Lower lobe of right lung (tissue), 2 donors: Measurements from ENCODE around the gene MGAT1. TPM values are rescaled to one million over a fixed set of nuclear protein-coding genes. Genes with fewer than 3 reads are reported as not detected.

Source experiments
- ATAC-seq, 2 donors: fragments of 200-7000 bp; cut with Tn5 transposase; one replicate each; pipeline ENCODE4 v1.9.1; 2020 to 2022; ENCODE audit warnings: mild to moderate bottlenecking in 2 of 2, moderate library complexity in 2 of 2
- DNase-seq: peaks from one replicate; pipeline ENCODE4 v3.0.0-alpha.2; 2020
- H3K27ac ChIP-seq: fragments of 200-600 bp; one replicate; pipeline ENCODE4 v1.8.0; 2022
- H3K27me3 ChIP-seq: fragments of 200-600 bp; one replicate; pipeline ENCODE4 v1.8.0; 2022; ENCODE audit warnings: low read depth
- H3K36me3 ChIP-seq: fragments of 200-600 bp; one replicate; pipeline ENCODE4 v1.8.0; 2022; ENCODE audit warnings: mild to moderate bottlenecking
- H3K4me1 ChIP-seq: fragments of 200-600 bp; one replicate; pipeline ENCODE4 v1.8.0; 2022
- H3K4me3 ChIP-seq: fragments of 200-600 bp; one replicate; pipeline ENCODE4 v1.8.0; 2022; ENCODE audit warnings: mild to moderate bottlenecking
- H3K9me3 ChIP-seq: fragments of 200-600 bp; one replicate; pipeline ENCODE4 v1.8.0; 2022
- intact Hi-C: fragments of 100-400 bp; cut with DNase I; formaldehyde crosslinking; loops from one replicate; pipeline ENCODE4 v1.11.0; 2022
- total RNA-seq: library from RNA; stranded (reverse); fragmentation: NEBNext Ultra II Directional; extraction: Animal tissue kit (Norgen Biotek cat#: 25700); gene quantifications from one replicate; pipeline ENCODE4 v1.2.1, GENCODE V29; 2021
- TF ChIP-seq, protein P1 (sequence below): fragments of 200-600 bp; IDR thresholded peaks from one replicate; pipeline ENCODE4 v1.8.0; 2022; ENCODE audit warnings: antibody characterized with exemption, mild to moderate bottlenecking
- donor health status: DM: no; HTN: yes; CAD: no; lungs with severe emphysema.

The MGAT1 gene
- total RNA-seq, 1 donor from 2014 or later = 241 TPM

DNA sequence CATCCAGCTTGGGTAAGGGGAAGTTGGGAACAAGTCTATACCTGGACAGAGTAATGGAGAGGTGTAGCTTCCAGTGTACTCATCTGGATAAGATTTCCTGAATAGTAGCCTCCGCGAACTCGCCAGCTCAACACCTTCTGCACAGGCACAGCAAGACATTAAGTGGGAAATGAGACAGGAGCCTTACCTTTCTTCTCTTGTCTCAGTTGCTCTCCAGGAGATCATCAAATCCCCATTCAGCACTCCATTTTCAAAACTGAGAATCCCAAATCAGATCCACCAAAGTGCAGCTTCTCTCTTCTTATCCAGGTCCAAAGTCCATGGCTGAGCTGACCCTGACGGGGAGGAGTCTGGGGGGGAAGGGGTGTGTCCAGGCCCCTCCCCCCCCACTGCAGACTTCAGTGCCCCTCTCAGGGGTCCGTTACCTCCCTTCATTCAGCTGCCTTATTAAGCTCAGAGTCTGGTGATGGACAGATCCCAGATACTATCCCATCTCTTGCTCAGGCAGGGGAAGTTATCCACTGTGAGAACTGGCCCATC, 5.9 kb upstream of the MGAT1 start:
- peaks cover 74% of the 10 kb centered on the region for H3K4me1 ChIP-seq
- DNase-seq = no peak
- H3K9me3 ChIP-seq = no peaks in the 10 kb centered on the region
- peak overlapping the region; percentile 78 for H3K4me3 ChIP-seq
- H3K36me3 ChIP-seq = peaks cover 12% of the 10 kb centered on the region
- intact Hi-C loops = no loop called here
- no peak for ATAC-seq
- H3K27me3 ChIP-seq = no peaks in the 10 kb centered on the region
- TF ChIP-seq, protein P1, sequence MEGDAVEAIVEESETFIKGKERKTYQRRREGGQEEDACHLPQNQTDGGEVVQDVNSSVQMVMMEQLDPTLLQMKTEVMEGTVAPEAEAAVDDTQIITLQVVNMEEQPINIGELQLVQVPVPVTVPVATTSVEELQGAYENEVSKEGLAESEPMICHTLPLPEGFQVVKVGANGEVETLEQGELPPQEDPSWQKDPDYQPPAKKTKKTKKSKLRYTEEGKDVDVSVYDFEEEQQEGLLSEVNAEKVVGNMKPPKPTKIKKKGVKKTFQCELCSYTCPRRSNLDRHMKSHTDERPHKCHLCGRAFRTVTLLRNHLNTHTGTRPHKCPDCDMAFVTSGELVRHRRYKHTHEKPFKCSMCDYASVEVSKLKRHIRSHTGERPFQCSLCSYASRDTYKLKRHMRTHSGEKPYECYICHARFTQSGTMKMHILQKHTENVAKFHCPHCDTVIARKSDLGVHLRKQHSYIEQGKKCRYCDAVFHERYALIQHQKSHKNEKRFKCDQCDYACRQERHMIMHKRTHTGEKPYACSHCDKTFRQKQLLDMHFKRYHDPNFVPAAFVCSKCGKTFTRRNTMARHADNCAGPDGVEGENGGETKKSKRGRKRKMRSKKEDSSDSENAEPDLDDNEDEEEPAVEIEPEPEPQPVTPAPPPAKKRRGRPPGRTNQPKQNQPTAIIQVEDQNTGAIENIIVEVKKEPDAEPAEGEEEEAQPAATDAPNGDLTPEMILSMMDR = no peak
- peak overlapping the region; percentile 99 for H3K27ac ChIP-seq

DNA sequence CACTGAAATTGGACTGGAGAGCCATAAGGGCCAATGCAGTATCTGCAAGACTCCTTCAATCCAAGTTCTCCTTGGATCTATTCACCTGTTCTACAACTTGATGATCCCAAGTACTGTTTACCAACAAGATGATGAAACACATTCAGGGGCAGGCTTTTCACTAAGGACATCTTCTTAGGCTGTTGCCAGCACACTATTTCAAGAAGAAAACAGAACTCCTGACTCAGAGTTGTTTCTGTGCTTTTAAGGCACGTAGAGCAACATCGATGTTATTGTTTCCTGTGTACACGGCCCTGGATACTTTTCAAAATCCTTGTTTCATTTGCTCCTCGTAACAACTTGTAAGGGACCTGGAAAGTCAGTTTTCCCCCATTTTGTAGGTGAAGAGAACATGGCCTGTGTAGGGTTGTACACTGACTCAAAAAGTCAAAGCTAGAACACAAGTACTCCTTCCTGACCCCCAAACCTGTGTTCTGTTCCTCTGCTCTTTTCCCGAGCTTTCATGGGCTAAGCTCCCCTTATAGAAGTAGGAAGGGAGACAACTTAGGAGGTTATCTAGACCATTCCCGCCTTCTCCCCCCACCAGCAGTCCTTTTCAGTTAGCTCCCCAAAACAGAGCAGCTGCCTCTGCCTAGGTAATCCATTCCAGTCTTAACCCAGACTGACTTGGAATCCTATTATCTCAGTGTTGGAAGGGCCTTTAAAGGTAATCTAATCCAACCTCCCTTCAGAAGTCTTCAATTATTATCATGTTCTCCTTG, 5.2 kb upstream of the MGAT1 start:
- peaks cover 12% of the 10 kb centered on the region for H3K36me3 ChIP-seq
- H3K4me1 ChIP-seq = peaks cover 80% of the 10 kb centered on the region
- no peak for DNase-seq
- TF ChIP-seq, protein P1 = no peak
- ATAC-seq = no peak
- peak overlapping the region; percentile 78 for H3K4me3 ChIP-seq
- intact Hi-C loops = no loop called here
- H3K27me3 ChIP-seq = no peaks in the 10 kb centered on the region
- H3K27ac ChIP-seq = peak overlapping the region; percentile 15
- H3K9me3 ChIP-seq = no peaks in the 10 kb centered on the region

DNA sequence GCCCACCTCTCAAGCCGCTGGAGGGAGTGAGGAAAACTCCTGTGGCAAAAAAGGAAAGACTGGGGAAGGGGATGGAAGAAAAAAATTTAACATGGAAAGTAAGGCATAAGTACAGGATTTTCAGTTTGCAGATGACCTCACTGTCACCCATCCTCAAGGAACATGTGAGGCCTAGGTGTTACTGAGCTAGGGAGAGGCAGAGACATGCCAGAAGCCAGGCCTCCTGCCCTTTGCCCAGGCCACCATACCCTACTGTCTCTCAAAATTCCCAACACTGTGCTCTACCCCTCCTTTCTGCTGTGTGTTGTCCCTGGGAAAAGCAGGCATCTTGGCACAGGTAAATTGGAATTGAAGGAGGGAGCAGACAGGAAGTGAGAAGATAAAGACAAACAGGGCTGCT, 4.4 kb upstream of the MGAT1 start:
- ATAC-seq (no peak), DNase-seq (no peak)
- H3K9me3 ChIP-seq = no peaks in the 10 kb centered on the region
- intact Hi-C loops = no loop called here
- peak overlapping the region; percentile 67 for H3K27ac ChIP-seq
- TF ChIP-seq, protein P1 = no peak
- H3K27me3 ChIP-seq = no peaks in the 10 kb centered on the region
- H3K36me3 ChIP-seq = peaks cover 12% of the 10 kb centered on the region
- peak overlapping the region; percentile 78 for H3K4me3 ChIP-seq
- peaks cover 78% of the 10 kb centered on the region for H3K4me1 ChIP-seq

DNA sequence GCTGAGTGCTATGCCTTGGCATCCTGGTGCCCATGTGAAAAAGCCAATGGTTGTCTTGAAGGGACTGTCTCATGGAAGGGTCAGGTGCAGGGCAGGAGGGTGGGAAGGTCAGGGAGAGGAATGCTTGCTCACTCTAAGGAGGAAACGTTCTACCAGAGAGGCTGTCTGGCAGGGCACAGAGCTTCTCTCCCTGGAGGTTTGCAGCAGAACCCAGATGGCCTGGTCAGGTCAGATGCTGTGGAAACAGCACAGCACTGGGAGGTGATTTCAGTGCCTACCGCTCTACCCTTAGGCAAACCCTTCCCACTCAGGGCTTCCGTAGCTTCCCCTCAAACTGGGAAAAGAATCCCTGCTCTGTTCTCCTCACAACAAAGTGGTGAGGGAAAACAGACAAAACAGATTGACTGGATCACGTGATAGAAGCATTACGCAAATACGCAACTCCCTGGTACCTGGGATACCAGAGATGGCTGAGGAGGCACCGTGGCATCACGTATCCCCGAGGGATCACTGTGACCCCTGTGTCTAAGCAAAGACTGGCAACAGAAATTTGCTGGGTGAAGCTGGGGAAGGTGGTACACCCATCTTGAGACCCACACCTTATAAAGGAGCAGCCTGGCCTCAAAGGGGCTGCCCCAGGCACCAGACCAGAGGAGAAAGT, 3.9 kb upstream of the MGAT1 start:
- TF ChIP-seq, protein P1 = no peak
- peaks cover 78% of the 10 kb centered on the region for H3K4me1 ChIP-seq
- peak overlapping the region; percentile 67 for H3K27ac ChIP-seq
- no peak for DNase-seq
- peak overlapping the region; percentile 78 for H3K4me3 ChIP-seq
- intact Hi-C loops = no loop called here
- no peaks in the 10 kb centered on the region for H3K9me3 ChIP-seq
- H3K27me3 ChIP-seq = no peaks in the 10 kb centered on the region
- H3K36me3 ChIP-seq = peaks cover 18% of the 10 kb centered on the region
- no peak for ATAC-seq

DNA sequence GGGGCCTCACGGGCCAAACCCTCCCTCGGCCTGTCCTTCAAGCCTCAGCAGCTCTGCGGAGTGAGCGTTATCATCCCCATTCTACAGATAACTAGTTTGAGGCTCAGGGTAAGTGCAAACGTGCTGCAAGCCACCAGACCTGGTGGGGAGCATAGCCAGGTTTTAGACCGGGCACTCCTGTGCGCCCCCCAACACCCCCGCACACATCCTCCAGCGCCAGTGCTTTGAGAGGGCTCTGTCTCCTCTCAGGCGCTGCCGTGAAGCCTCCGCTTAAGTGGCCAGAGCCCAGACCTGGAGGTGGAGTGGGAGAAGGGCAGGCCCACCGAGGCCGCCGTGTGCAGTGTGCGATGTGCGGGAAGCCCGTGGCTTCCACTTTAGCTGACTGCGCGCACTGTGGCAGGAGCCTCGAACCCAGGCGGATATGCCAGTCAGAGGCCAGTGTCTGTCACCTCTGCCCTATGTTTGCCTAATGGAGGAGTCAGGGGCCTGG, 1.6 kb upstream of the MGAT1 start:
- ATAC-seq = no peak
- H3K9me3 ChIP-seq = no peaks in the 10 kb centered on the region
- peak overlapping the region; percentile 98 for H3K27ac ChIP-seq
- H3K4me3 ChIP-seq = peak overlapping the region; percentile 99
- intact Hi-C loops = no loop called here
- TF ChIP-seq, protein P1 = no peak
- no peaks in the 10 kb centered on the region for H3K27me3 ChIP-seq
- H3K4me1 ChIP-seq = peaks cover 91% of the 10 kb centered on the region
- no peak for DNase-seq
- H3K36me3 ChIP-seq = peaks cover 33% of the 10 kb centered on the region
